Hepatocyte (in vitro differentiated cells): ENCODE measurements around the gene ASIP. TPM values are rescaled to one million over a fixed set of nuclear protein-coding genes. Genes with fewer than 3 reads are reported as not detected.
"Not testable (repeated sequence)": the region's sequence is repeated elsewhere in the genome, so short reads cannot be mapped to it uniquely, and the experiment has no call there.

Source experiments
- DNase-seq: peaks from one replicate; pipeline ENCODE4 v3.0.0-alpha.2; 2016; ENCODE audit warnings: low spot score
- H2AFZ ChIP-seq: fragments of 200-600 bp; sonication (generic); 2 replicates; pipeline ENCODE4 v1.6.0; 2016; ENCODE audit warnings: antibody characterized with exemption, mild to moderate bottlenecking
- H3K27ac ChIP-seq: fragments of 200-600 bp; sonication (generic); 2 replicates; pipeline ENCODE4 v1.5.1; 2016; ENCODE audit warnings: mild to moderate bottlenecking
- H3K27me3 ChIP-seq: fragments of 200-600 bp; sonication (generic); 2 replicates; pipeline ENCODE4 v1.6.1; 2016
- H3K36me3 ChIP-seq: fragments of 200-600 bp; sonication (generic); replicated peaks from 2 replicates; pipeline ENCODE4 v1.5.1; 2016; ENCODE audit warnings: low read depth; ENCODE audit not compliant: insufficient read depth
- H3K4me1 ChIP-seq: fragments of 200-600 bp; sonication (generic); 2 replicates; pipeline ENCODE4 v1.5.1; 2016; ENCODE audit warnings: mild to moderate bottlenecking, moderate library complexity; ENCODE audit not compliant: insufficient read depth
- H3K4me2 ChIP-seq: fragments of 200-600 bp; sonication (generic); 2 replicates; pipeline ENCODE4 v1.6.0; 2016
- H3K4me3 ChIP-seq: fragments of 200-600 bp; sonication (generic); 2 replicates; pipeline ENCODE4 v1.5.1; 2016; ENCODE audit warnings: mild to moderate bottlenecking
- H3K79me2 ChIP-seq: fragments of 200-600 bp; sonication (generic); 2 replicates; pipeline ENCODE4 v1.6.0; 2017; ENCODE audit warnings: mild to moderate bottlenecking
- H3K9me2 ChIP-seq: fragments of 200-600 bp; sonication (generic); replicated peaks from 2 replicates; pipeline ENCODE4 v1.6.0; 2017; ENCODE audit warnings: mild to moderate bottlenecking; ENCODE audit not compliant: insufficient read depth
- H3K9me3 ChIP-seq: fragments of 200-600 bp; sonication (generic); 2 replicates; pipeline ENCODE4 v1.5.1; 2016; ENCODE audit warnings: low read depth, mild to moderate bottlenecking
- H4K20me1 ChIP-seq: fragments of 200-600 bp; sonication (generic); 2 replicates; pipeline ENCODE4 v1.6.0; 2016; ENCODE audit warnings: mild to moderate bottlenecking; ENCODE audit not compliant: insufficient read depth, poor library complexity, severe bottlenecking
- CTCF ChIP-seq: fragments of 200-600 bp; sonication (generic); IDR thresholded peaks from 2 replicates; pipeline ENCODE4 v1.5.1; 2016; ENCODE audit warnings: antibody characterized with exemption, mild to moderate bottlenecking; ENCODE audit not compliant: poor library complexity
- EZH2 ChIP-seq: fragments of 200-600 bp; sonication (generic); IDR thresholded peaks from 2 replicates; pipeline ENCODE4 v1.6.1; 2016; ENCODE audit warnings: antibody characterized with exemption, mild to moderate bottlenecking, borderline replicate concordance
- EZH2phosphoT487 ChIP-seq: fragments of 200-600 bp; sonication (generic); IDR thresholded peaks from one replicate; pipeline ENCODE4 v1.6.1; 2018; ENCODE audit warnings: antibody characterized with exemption, mild to moderate bottlenecking, low read depth, moderate library complexity; ENCODE audit not compliant: unreplicated experiment, severe bottlenecking
- WGBS: methylation state at CpG from one replicate; pipeline ENCODE4 v1.1.6; 2016; ENCODE audit warnings: low lambda C conversion rate; ENCODE audit errors: missing lambda C conversion rate; 5-methylcytosine and 5-hydroxymethylcytosine counted together
- polyA plus RNA-seq: library from polyadenylated mRNA; unstranded; fragments of >200 nt; fragmentation: Nextera tagmentation; extraction: Ambion mirVana; gene quantifications from 2 replicates; pipeline ENCODE4 v1.2.1, GENCODE V29; 2016
- total RNA-seq: library from RNA; depleted of rRNA; stranded (reverse); fragments of >200 nt; gene quantifications from 2 replicates; pipeline ENCODE4 v1.2.3, GENCODE V29; 2014

ASIP gene
- total and polyA plus RNA-seq, 2 experiments from 2014 or later: 3.3 TPM; not detected in 1

- H3K27me3 ChIP-seq: no peaks in the 10 kb centered on the region
- H4K20me1 ChIP-seq: no peaks in the 10 kb centered on the region
- H3K4me1 ChIP-seq: no peaks in the 10 kb centered on the region
- no peak overlapping the region for H3K27ac ChIP-seq
- no peaks in the 10 kb centered on the region for H3K36me3 ChIP-seq
- no peak for TF ChIP-seq EZH2
- TF ChIP-seq CTCF: no peak
- no peak for TF ChIP-seq EZH2phosphoT487
- no peaks in the 10 kb centered on the region for H3K9me2 ChIP-seq
- no peak overlapping the region for H3K4me2 ChIP-seq
- DNase-seq: no peak
- no peak overlapping the region for H3K4me3 ChIP-seq
- WGBS: 98% methylated on average over 2 of the region's 2 CpGs
- no peaks in the 10 kb centered on the region for H3K9me3 ChIP-seq
- no peak overlapping the region for H2AFZ ChIP-seq
- no peaks in the 10 kb centered on the region for H3K79me2 ChIP-seq
Measured at GRCh38 chr20:34251619-34252018, 10.4 kb downstream of the ASIP start.

- H4K20me1 ChIP-seq, H3K4me3 ChIP-seq, H3K36me3 ChIP-seq, H3K27me3 ChIP-seq, H3K27ac ChIP-seq, H3K4me1 ChIP-seq, H3K79me2 ChIP-seq, DNase-seq, H3K9me2 ChIP-seq, H2AFZ ChIP-seq, H3K4me2 ChIP-seq, H3K9me3 ChIP-seq: not testable (repeated sequence)
- 36% methylated on average over 7 of the region's 7 CpGs for WGBS
Measured at GRCh38 chr20:34252431-34253086, 11.3 kb downstream of the ASIP start.

- no peaks in the 10 kb centered on the region for H3K4me1 ChIP-seq
- no peak overlapping the region for H3K4me3 ChIP-seq
- 63% methylated on average over 1 of the region's 1 CpG for WGBS
- DNase-seq: no peak
- H3K27me3 ChIP-seq: no peaks in the 10 kb centered on the region
- no peak overlapping the region for H3K4me2 ChIP-seq
- H3K79me2 ChIP-seq: no peaks in the 10 kb centered on the region
- H4K20me1 ChIP-seq: no peaks in the 10 kb centered on the region
- TF ChIP-seq CTCF: no peak
- TF ChIP-seq EZH2: no peak
- no peak for TF ChIP-seq EZH2phosphoT487
- no peaks in the 10 kb centered on the region for H3K36me3 ChIP-seq
- H3K9me2 ChIP-seq: no peaks in the 10 kb centered on the region
- no peaks in the 10 kb centered on the region for H3K9me3 ChIP-seq
- H2AFZ ChIP-seq: no peak overlapping the region
- peak overlapping the region; percentile 52 for H3K27ac ChIP-seq
Measured at GRCh38 chr20:34254979-34255378, 13.8 kb downstream of the ASIP start.

GRCh38 chr20:34256629-34257124 lies 15.5 kb downstream of the ASIP start:
- no peaks in the 10 kb centered on the region for H4K20me1 ChIP-seq
- TF ChIP-seq CTCF (no peak), EZH2phosphoT487 (no peak), EZH2 (no peak)
- no peaks in the 10 kb centered on the region for H3K79me2 ChIP-seq
- H3K9me2 ChIP-seq: no peaks in the 10 kb centered on the region
- no peaks in the 10 kb centered on the region for H3K9me3 ChIP-seq
- no peaks in the 10 kb centered on the region for H3K27me3 ChIP-seq
- no peak for DNase-seq
- H2AFZ ChIP-seq: no peak overlapping the region
- 87% methylated on average over 5 of the region's 5 CpGs for WGBS
- H3K4me3 ChIP-seq: no peak overlapping the region
- H3K36me3 ChIP-seq: no peaks in the 10 kb centered on the region
- H3K4me2 ChIP-seq: no peak overlapping the region
- no peaks in the 10 kb centered on the region for H3K4me1 ChIP-seq
- no peak overlapping the region for H3K27ac ChIP-seq
